ENCODE data around the gene C5orf63. TPM values are rescaled to one million over a fixed set of nuclear protein-coding genes. Genes with fewer than 3 reads are reported as not detected.

Gene C5orf63
- total RNA-seq, 1 donor from 2014 or later, result 22.5 TPM

DNA sequence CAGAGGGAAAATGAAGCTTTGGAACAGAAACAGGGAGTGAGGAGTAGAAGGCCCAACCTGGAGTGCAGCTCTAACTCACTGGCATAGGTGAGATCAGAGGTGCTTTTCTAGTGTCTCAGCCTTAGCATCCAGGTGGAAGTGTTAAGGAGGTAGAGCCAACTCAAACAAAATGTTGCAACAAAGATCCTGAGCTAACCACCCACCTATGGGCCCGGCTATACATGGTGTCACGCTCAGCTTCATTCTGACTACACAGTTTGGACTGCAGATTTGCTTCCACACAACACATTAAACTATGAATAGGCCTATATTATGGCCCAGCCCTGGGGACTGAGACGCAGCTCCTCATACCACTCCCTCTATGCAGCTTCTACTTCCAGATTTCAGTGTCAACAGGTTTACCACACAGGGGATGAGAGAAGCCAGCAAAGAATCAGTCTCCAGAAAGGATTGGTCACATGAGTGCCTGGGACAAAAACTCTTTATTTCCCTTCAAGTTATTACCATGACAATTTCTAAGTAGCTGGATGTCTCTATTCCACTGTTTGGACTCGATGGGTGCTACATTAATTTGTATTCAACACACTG, 9.0 kb downstream of the C5orf63 start:
- ATAC-seq (ENCODE audit: low read depth), result no peak

GRCh38 chr5:127063257-127063913, 9.9 kb downstream of the C5orf63 start:
- ATAC-seq (ENCODE audit: low read depth), result no peak
- CTCF ChIA-PET, result no interaction called here

More for the DNA sequence above, 9.0 kb downstream of the C5orf63 start:
- H3K4me3 Mint-ChIP-seq, result no peak overlapping the region
- H3K27me3 Mint-ChIP-seq, result no peaks in the 10 kb centered on the region
- intact Hi-C loops (cut with micrococcal nuclease), result no loop called here
- peaks cover 13% of the 10 kb centered on the region for H3K36me3 Mint-ChIP-seq (ENCODE audit: low read depth)
- H3K9me3 Mint-ChIP-seq, result no peaks in the 10 kb centered on the region
- ChIA-PET POLR2A (no interaction called here), CTCF (no interaction called here)
- TF ChIP-seq, protein P1, sequence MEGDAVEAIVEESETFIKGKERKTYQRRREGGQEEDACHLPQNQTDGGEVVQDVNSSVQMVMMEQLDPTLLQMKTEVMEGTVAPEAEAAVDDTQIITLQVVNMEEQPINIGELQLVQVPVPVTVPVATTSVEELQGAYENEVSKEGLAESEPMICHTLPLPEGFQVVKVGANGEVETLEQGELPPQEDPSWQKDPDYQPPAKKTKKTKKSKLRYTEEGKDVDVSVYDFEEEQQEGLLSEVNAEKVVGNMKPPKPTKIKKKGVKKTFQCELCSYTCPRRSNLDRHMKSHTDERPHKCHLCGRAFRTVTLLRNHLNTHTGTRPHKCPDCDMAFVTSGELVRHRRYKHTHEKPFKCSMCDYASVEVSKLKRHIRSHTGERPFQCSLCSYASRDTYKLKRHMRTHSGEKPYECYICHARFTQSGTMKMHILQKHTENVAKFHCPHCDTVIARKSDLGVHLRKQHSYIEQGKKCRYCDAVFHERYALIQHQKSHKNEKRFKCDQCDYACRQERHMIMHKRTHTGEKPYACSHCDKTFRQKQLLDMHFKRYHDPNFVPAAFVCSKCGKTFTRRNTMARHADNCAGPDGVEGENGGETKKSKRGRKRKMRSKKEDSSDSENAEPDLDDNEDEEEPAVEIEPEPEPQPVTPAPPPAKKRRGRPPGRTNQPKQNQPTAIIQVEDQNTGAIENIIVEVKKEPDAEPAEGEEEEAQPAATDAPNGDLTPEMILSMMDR (IDR thresholded peaks at IDR 0.05), result no peak
- peaks cover 4% of the 10 kb centered on the region for H3K4me1 Mint-ChIP-seq
- no peak overlapping the region for H3K27ac Mint-ChIP-seq
- no peak for DNase-seq

DNA sequence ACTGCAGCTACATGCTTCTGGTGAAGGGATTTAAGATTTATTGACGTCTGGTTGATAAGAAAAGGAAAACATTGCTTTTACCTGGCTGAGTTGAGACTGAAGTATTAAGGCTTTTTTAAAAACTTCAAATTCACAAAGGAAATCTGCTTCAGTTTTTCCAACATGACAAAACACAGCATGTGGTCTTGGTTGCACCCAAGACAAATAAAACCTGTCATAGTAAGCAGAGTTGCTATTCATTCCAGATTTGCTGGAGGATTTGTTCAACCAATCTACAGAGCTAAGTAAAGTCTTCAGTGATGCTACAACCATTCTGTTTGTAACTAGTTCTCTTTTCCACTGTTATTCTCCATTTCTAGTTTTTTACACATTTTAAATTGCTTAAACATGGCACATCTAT, 11.3 kb downstream of the C5orf63 start:
- Mint-ChIP-seq H3K27me3 (no peaks in the 10 kb centered on the region), H3K36me3 (ENCODE audit: low read depth) (peaks cover 16% of the 10 kb centered on the region), H3K4me3 (no peak overlapping the region), H3K27ac (no peak overlapping the region), H3K4me1 (peaks cover 4% of the 10 kb centered on the region), H3K9me3 (no peaks in the 10 kb centered on the region)
- no peak for DNase-seq
- ChIA-PET POLR2A (no interaction called here), CTCF (no interaction called here)
- TF ChIP-seq, protein P1 (IDR thresholded peaks at IDR 0.05), result no peak
- ATAC-seq (ENCODE audit: low read depth), result no peak
- intact Hi-C loops (cut with micrococcal nuclease), result no loop called here

More at GRCh38 chr5:127063257-127063913, 9.9 kb downstream of the C5orf63 start:
- Mint-ChIP-seq H3K27me3 (no peaks in the 10 kb centered on the region), H3K27ac (no peak overlapping the region), H3K4me1 (peaks cover 4% of the 10 kb centered on the region), H3K4me3 (no peak overlapping the region), H3K9me3 (no peaks in the 10 kb centered on the region), H3K36me3 (ENCODE audit: low read depth) (peaks cover 10% of the 10 kb centered on the region)
- POLR2A ChIA-PET, result interaction anchor here (1.1 kb wide), 1 partner anchor 9 kb away, joined by 4 read pairs; no protein-coding TSS in a partner anchor
- intact Hi-C loops (cut with micrococcal nuclease), result no loop called here
- TF ChIP-seq, protein P1 (IDR thresholded peaks at IDR 0.05), result no peak
- no peak for DNase-seq

GRCh38 chr5:127061537-127061936, 11.8 kb downstream of the C5orf63 start:
- CTCF ChIA-PET, result no interaction called here
- intact Hi-C loops (cut with micrococcal nuclease), result no loop called here
- TF ChIP-seq, protein P1 (IDR thresholded peaks at IDR 0.05), result no peak

DNA sequence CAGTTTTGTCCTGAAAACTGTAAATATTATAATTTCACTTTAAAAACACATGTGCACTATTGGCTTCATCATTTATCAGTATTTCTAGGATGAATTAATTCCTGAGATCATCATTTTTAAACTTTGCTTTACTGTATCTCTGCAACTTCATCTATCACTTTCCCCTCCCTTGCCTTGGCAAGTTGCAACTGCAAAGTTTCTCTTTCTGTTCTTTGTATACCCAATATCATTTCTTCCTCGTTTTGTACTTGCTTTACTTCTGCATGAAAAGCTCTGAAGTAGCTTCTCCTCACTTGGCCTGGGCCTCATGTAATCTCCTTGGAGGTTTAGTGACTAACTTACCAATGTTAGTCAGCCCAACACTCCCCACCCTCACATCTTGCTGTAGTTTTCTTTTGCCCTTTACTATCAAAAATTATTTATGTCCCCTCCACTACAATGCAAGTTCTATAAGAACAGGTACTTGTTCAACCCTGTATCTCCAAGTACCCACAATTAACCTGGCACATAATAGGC, 12.8 kb downstream of the C5orf63 start:
- no peak overlapping the region for H3K27ac Mint-ChIP-seq
- ChIA-PET CTCF (no interaction called here), POLR2A (no interaction called here)
- intact Hi-C loops (cut with micrococcal nuclease), result no loop called here
- ATAC-seq (ENCODE audit: low read depth) (no peak), DNase-seq (no peak)
- H3K4me1 Mint-ChIP-seq, result peaks cover 4% of the 10 kb centered on the region
- no peaks in the 10 kb centered on the region for H3K27me3 Mint-ChIP-seq
- H3K9me3 Mint-ChIP-seq, result peaks cover 2% of the 10 kb centered on the region
- peaks cover 30% of the 10 kb centered on the region for H3K36me3 Mint-ChIP-seq (ENCODE audit: low read depth)
- TF ChIP-seq, protein P1 (IDR thresholded peaks at IDR 0.05), result no peak
- H3K4me3 Mint-ChIP-seq, result no peak overlapping the region

More at GRCh38 chr5:127061537-127061936, 11.8 kb downstream of the C5orf63 start:
- Mint-ChIP-seq H3K4me1 (peaks cover 4% of the 10 kb centered on the region), H3K4me3 (no peak overlapping the region), H3K27ac (no peak overlapping the region), H3K36me3 (ENCODE audit: low read depth) (peaks cover 20% of the 10 kb centered on the region), H3K9me3 (no peaks in the 10 kb centered on the region), H3K27me3 (no peaks in the 10 kb centered on the region)
- no peak for ATAC-seq (ENCODE audit: low read depth)
- no peak for DNase-seq
- POLR2A ChIA-PET, result no interaction called here

Measured in activated B cell treated with CpG ODN at 0.5 μM for 24 hours (primary cell).